Neuronal stem cell (in vitro differentiated cells): ENCODE measurements around the gene CYREN.

Experiments used
- DNase-seq: peaks from one replicate; pipeline ENCODE4 v3.0.0-alpha.2; 2013; ENCODE audit warnings: low spot score
- H2AFZ ChIP-seq: one replicate; pipeline ENCODE4 v1.6.1; 2013; ENCODE audit warnings: mild to moderate bottlenecking, low read length, inconsistent platforms
- H2AK5ac ChIP-seq: 2 replicates; pipeline ENCODE4 v1.6.1; 2013; ENCODE audit warnings: low read depth, mild to moderate bottlenecking, inconsistent platforms, low read length, moderate library complexity, mixed read lengths
- H2BK120ac ChIP-seq: 2 replicates; pipeline ENCODE4 v1.6.1; 2013; ENCODE audit warnings: low read depth, mild to moderate bottlenecking, inconsistent platforms, low read length, moderate library complexity, mixed read lengths
- H2BK12ac ChIP-seq: one replicate; pipeline ENCODE4 v1.6.1; 2013; ENCODE audit warnings: low read length, inconsistent platforms
- H2BK15ac ChIP-seq: 2 replicates; pipeline ENCODE4 v1.6.1; 2013; ENCODE audit warnings: mild to moderate bottlenecking, low read length, inconsistent platforms, mixed read lengths
- H2BK5ac ChIP-seq: one replicate; pipeline ENCODE4 v1.6.1; 2013; ENCODE audit warnings: inconsistent platforms, mild to moderate bottlenecking, low read length, moderate library complexity
- H3K14ac ChIP-seq: one replicate; pipeline ENCODE4 v1.6.1; 2013; ENCODE audit warnings: low read length, inconsistent platforms
- H3K18ac ChIP-seq: 2 replicates; pipeline ENCODE4 v1.6.1; 2013; ENCODE audit warnings: low read length, inconsistent platforms
- H3K23ac ChIP-seq: 2 replicates; pipeline ENCODE4 v1.6.1; 2013; ENCODE audit warnings: low read depth, mild to moderate bottlenecking, mixed read lengths, low read length, inconsistent platforms; ENCODE audit not compliant: poor library complexity
- H3K27ac ChIP-seq: replicated peaks from 3 replicates; pipeline ENCODE4 v1.5.1; 2013; ENCODE audit warnings: low read length, inconsistent platforms
- H3K27me3 ChIP-seq, 3 experiments: 2 replicates each; pipeline ENCODE4 v1.6.1; 2013; ENCODE audit warnings: low read length in 3 of 3, mild to moderate bottlenecking in 2 of 3, inconsistent platforms in 1 of 3, low read depth in 1 of 3, mixed read lengths in 1 of 3, moderate library complexity in 1 of 3; ENCODE audit not compliant: control insufficient read depth in 3 of 3, insufficient read depth in 3 of 3
- H3K36me3 ChIP-seq, 2 donors: replicated peaks in 1 of 2; 2 replicates each; pipeline ENCODE4 v1.6.1; 2013; ENCODE audit warnings: low read length in 2 of 2; ENCODE audit not compliant: control insufficient read depth in 2 of 2, insufficient read depth in 2 of 2
- H3K4ac ChIP-seq: 2 replicates; pipeline ENCODE4 v1.6.1; 2013; ENCODE audit warnings: inconsistent platforms, mild to moderate bottlenecking, low read length, moderate library complexity
- H3K4me1 ChIP-seq, 2 donors: 1 replicate in 1 of 2; 2 replicates in 1 of 2; pipeline ENCODE4 v1.6.1; 2013; ENCODE audit warnings: low read length in 2 of 2, low read depth in 1 of 2; ENCODE audit not compliant: control insufficient read depth in 2 of 2, insufficient read depth in 1 of 2
- H3K4me2 ChIP-seq: one replicate; pipeline ENCODE4 v1.6.1; 2013; ENCODE audit warnings: mild to moderate bottlenecking, low read length, inconsistent platforms; ENCODE audit not compliant: insufficient read depth, poor library complexity, severe bottlenecking
- H3K4me3 ChIP-seq, 2 donors: 2 replicates each; pipeline ENCODE4 v1.5.1; 2013; ENCODE audit warnings: low read length in 2 of 2, mild to moderate bottlenecking in 2 of 2, inconsistent platforms in 1 of 2, moderate library complexity in 1 of 2
- H3K79me1 ChIP-seq: one replicate; pipeline ENCODE4 v1.6.1; 2013; ENCODE audit warnings: low read depth, mild to moderate bottlenecking, inconsistent platforms, low read length, moderate library complexity
- H3K9ac ChIP-seq: one replicate; pipeline ENCODE4 v1.6.1; 2013; ENCODE audit warnings: mild to moderate bottlenecking, low read depth, low read length, inconsistent platforms; ENCODE audit not compliant: poor library complexity
- H3K9me3 ChIP-seq, 2 donors: replicated peaks in 1 of 2; 2 replicates each; pipeline versions ENCODE3 to v1.6.1; 2013; ENCODE audit warnings: low read length in 2 of 2, mild to moderate bottlenecking in 2 of 2, inconsistent platforms in 1 of 2, low read depth in 1 of 2, mixed read lengths in 1 of 2, moderate library complexity in 1 of 2; ENCODE audit not compliant: control insufficient read depth in 2 of 2, insufficient read depth in 1 of 2
- H4K8ac ChIP-seq: one replicate; pipeline ENCODE4 v1.6.1; 2013; ENCODE audit warnings: low read depth, mild to moderate bottlenecking, inconsistent platforms, low read length, moderate library complexity
- H4K91ac ChIP-seq: one replicate; pipeline ENCODE4 v1.6.1; 2013; ENCODE audit warnings: low read length, low read depth, mild to moderate bottlenecking, inconsistent platforms; ENCODE audit not compliant: poor library complexity
- WGBS, 2 donors: extraction: QIAGEN DNeasy Blood & Tissue Kit; methylation state at CpG; one replicate each; pipeline ENCODE4 v1.1.7; 2013; ENCODE audit warnings: missing lambda C conversion rate in 2 of 2, mixed read lengths in 1 of 2; ENCODE audit not compliant: insufficient read length in 2 of 2, insufficient replicate concordance in 1 of 2; ENCODE audit errors: extremely low coverage in 2 of 2; 5-methylcytosine and 5-hydroxymethylcytosine counted together

The CYREN gene

DNA sequence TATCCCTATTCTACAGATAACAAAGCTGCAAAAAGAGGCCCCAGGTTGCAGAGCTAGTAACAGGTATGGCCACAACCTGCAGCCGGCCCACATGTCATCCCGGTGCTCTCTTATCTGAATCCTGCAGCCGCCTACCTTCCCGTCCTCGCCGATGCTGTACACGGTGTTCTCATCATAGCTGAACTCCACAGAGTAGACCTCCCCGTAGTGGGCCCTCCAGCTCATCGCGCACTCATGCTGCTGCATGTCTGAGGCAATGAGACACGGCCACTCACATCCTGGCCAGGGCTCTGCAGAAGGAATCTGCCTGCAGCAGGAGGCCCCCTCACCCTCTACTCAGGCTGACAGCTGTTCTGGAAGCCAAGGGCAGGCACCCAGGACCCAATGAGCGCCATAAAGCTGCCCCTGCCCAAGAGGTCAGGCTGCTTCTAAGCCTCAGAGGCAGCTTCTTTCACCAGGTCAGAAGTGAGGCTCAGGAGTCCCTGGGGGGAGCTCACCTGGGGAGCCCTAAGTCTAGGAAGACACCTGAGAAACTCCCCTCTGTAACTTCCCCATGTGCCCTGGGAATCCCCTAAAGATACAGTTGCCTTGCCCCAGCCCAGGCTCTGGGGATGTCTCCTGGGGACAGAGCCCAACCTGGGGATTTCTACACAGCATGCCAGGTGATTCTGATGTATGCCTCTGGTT lies 17.9 kb upstream of the CYREN start:
- no CpG with 5 or more reads among the region's 12 CpGs for WGBS, 2 donors
- Histone ChIP-seq H2BK12ac (no peak overlapping the region), H3K18ac (no peak overlapping the region), H3K23ac (no peak overlapping the region), H2AK5ac (no peak overlapping the region), H3K4ac (no peak overlapping the region), H3K27ac (no peak overlapping the region), H3K9me3 (peaks cover 0 to 2% of the 10 kb centered on the region in 2 donors), H2BK120ac (no peak overlapping the region), H3K4me3 (no peak overlapping the region), H2BK15ac (no peak overlapping the region), H2BK5ac (no peak overlapping the region), H4K8ac (no peak overlapping the region), H3K27me3 (no peaks in the 10 kb centered on the region), H3K4me2 (no peak overlapping the region), H4K91ac (no peak overlapping the region), H2AFZ (no peak overlapping the region), H3K79me1 (no peaks in the 10 kb centered on the region), H3K36me3 (peaks cover 4 to 73% of the 10 kb centered on the region in 2 donors), H3K14ac (no peak overlapping the region), H3K4me1 (peaks cover 0 to 1% of the 10 kb centered on the region in 2 donors), H3K9ac (no peak overlapping the region)
- no peak for DNase-seq

DNA sequence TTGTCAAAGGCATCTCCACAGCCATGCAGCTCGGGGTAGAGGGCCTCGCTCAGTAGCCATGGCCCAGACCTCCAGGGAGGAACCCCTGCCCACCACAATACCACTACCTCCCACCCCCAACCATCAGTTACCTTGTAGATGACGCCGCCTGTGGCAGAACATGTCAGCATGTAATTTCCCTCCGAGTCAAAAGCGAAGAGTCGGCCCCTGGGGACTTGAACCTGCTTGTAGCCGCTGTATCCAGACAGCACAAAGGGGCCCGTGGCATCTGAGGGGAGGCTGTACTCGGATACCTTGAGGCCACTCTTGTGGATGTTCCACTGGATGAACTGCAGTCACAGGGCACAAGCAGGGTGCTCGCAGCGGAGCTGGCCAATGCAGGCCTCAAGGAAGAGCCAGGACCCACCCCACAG lies 16.3 kb upstream of the CYREN start:
- Histone ChIP-seq H3K9me3 (peaks cover 5 to 8% of the 10 kb centered on the region in 2 donors), H3K4me2 (no peak overlapping the region), H2AFZ (no peak overlapping the region), H4K91ac (no peak overlapping the region), H3K27me3 (no peaks in the 10 kb centered on the region), H3K23ac (no peak overlapping the region), H3K36me3 (peaks cover 4 to 62% of the 10 kb centered on the region in 2 donors), H3K14ac (no peak overlapping the region), H2BK5ac (no peak overlapping the region), H3K4me1 (no peaks in the 10 kb centered on the region), H2AK5ac (no peak overlapping the region), H3K18ac (no peak overlapping the region), H3K79me1 (no peaks in the 10 kb centered on the region), H3K4ac (no peak overlapping the region), H2BK12ac (no peak overlapping the region), H2BK120ac (no peak overlapping the region), H3K27ac (no peak overlapping the region), H4K8ac (no peak overlapping the region), H2BK15ac (no peak overlapping the region), H3K9ac (no peak overlapping the region), H3K4me3 (no peak overlapping the region)
- WGBS, 2 donors, result no CpG with 5 or more reads among the region's 12 CpGs
- DNase-seq, result no peak

DNA sequence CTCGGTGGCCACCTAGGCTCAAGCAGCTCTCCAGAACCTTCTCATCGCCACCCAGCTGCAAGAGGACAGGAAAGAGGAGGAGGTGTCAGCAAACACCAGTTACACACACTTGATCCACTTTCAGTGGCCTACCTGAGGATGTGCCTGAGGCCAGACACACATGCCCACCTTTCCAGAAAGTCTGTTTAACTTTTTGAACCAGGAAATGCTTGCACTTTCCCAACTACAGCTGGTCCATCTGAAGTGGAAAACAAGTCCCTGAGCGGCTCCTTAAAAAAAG lies 15.7 kb upstream of the CYREN start:
- H2AK5ac ChIP-seq, result no peak overlapping the region
- no peak overlapping the region for H3K27ac ChIP-seq
- WGBS, 2 donors, result no CpG with 5 or more reads among the region's 3 CpGs
- H3K4me1 ChIP-seq, result no peaks in the 10 kb centered on the region
- peak overlapping the region; percentile 31 for H2BK5ac ChIP-seq
- H3K4ac ChIP-seq, result no peak overlapping the region
- H3K4me2 ChIP-seq, result no peak overlapping the region
- H3K79me1 ChIP-seq, result no peaks in the 10 kb centered on the region
- H2BK120ac ChIP-seq, result no peak overlapping the region
- peaks cover 8 to 12% of the 10 kb centered on the region in 2 donors for H3K9me3 ChIP-seq
- peak overlapping the region; percentile 51 for H3K18ac ChIP-seq
- peaks cover 4 to 58% of the 10 kb centered on the region in 2 donors for H3K36me3 ChIP-seq
- no peak overlapping the region for H4K91ac ChIP-seq
- no peaks in the 10 kb centered on the region for H3K27me3 ChIP-seq
- H4K8ac ChIP-seq, result no peak overlapping the region
- H3K4me3 ChIP-seq, result no peak overlapping the region
- no peak overlapping the region for H2BK15ac ChIP-seq
- DNase-seq, result no peak
- H2BK12ac ChIP-seq, result no peak overlapping the region
- no peak overlapping the region for H3K14ac ChIP-seq
- no peak overlapping the region for H2AFZ ChIP-seq
- H3K23ac ChIP-seq, result peak overlapping the region; percentile 74
- H3K9ac ChIP-seq, result no peak overlapping the region

DNA sequence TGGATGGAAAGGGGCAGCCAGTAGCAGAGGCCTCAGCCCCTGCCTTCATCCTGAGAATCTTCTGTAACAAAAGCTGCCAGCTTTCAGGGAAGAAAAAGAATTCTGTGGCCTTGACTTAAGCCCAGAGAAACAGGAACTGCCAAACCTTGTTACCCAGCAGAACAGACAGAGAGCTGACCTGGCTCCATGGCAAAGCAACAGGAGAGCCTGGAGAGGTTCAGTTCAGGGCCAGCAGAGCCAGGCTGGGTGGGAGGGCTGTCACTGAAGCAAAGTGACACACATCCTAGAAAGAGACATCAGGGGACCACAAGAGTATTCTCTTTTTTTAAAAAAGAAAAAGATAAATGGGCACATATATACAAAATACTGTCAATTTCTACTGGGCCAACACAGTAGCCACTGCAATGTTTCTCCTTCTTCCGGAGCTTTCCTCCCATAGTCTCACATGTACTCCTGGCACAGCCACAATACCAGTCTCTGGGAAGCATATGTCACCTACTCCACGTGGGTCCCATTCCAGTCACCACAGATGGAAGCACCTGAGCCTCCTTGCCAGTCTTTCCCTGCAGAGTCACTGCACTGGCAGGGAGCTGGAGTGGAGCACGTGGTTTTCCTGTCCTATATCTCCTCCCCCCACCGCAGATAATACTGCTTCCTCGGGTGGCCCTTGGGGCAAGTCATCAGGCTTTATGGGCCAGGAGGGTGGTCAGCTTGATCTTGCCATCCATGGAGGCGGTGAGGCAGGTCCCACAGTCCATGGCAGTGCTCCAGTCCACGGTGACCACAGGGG lies 15.2 kb upstream of the CYREN start:
- Histone ChIP-seq H3K4ac (no peak overlapping the region), H3K4me1 (no peaks in the 10 kb centered on the region), H2AK5ac (no peak overlapping the region), H3K4me3 (no peak overlapping the region), H2AFZ (no peak overlapping the region), H2BK12ac (no peak overlapping the region), H3K9me3 (peaks cover 12 to 16% of the 10 kb centered on the region in 2 donors), H2BK15ac (no peak overlapping the region), H3K79me1 (no peaks in the 10 kb centered on the region), H4K8ac (no peak overlapping the region), H3K4me2 (no peak overlapping the region), H3K23ac (peak overlapping the region; percentile 74), H4K91ac (no peak overlapping the region), H2BK120ac (no peak overlapping the region), H3K27ac (no peak overlapping the region), H2BK5ac (peak overlapping the region; percentile 31), H3K27me3 (no peaks in the 10 kb centered on the region), H3K18ac (peak overlapping the region; percentile 51), H3K14ac (no peak overlapping the region), H3K9ac (no peak overlapping the region), H3K36me3 (peaks cover 4 to 58% of the 10 kb centered on the region in 2 donors)
- DNase-seq, result no peak
- WGBS, 2 donors, result no CpG with 5 or more reads among the region's 7 CpGs
